Measurements from ENCODE around the gene SCAPER. TPM values are rescaled to one million over a fixed set of nuclear protein-coding genes. Genes with fewer than 3 reads are reported as not detected.
"Not testable (repeated sequence)": the region's sequence is repeated elsewhere in the genome, so short reads cannot be mapped to it uniquely, and the experiment has no call there.

The SCAPER gene
- total and polyA plus RNA-seq, 10 of the 15 experiments (the other 5 are each of a cell fraction or from before 2014, with no cell fraction given): 1.0 to 7.7 (median 3.9) TPM

DNA sequence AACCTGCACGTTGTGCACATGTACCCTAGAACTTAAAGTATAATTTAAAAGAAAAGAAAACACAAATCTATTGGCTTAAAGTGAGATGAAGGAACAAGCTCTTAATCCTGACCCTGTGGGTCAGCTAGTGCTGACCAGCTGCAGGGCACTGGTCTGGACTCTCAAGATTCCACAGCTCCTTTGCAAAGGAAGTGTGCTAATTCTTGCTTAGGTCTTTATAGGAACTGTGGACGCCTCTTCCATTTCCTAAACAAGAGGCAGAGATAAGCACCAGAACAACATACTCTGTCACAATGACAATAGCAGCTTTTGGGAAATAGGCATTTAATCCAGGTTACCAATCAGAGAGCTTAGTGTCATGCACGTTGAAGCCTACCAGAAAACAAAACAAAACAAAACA, 402.5 kb downstream of the SCAPER start (continued):
- TF ChIP-seq, protein P1, sequence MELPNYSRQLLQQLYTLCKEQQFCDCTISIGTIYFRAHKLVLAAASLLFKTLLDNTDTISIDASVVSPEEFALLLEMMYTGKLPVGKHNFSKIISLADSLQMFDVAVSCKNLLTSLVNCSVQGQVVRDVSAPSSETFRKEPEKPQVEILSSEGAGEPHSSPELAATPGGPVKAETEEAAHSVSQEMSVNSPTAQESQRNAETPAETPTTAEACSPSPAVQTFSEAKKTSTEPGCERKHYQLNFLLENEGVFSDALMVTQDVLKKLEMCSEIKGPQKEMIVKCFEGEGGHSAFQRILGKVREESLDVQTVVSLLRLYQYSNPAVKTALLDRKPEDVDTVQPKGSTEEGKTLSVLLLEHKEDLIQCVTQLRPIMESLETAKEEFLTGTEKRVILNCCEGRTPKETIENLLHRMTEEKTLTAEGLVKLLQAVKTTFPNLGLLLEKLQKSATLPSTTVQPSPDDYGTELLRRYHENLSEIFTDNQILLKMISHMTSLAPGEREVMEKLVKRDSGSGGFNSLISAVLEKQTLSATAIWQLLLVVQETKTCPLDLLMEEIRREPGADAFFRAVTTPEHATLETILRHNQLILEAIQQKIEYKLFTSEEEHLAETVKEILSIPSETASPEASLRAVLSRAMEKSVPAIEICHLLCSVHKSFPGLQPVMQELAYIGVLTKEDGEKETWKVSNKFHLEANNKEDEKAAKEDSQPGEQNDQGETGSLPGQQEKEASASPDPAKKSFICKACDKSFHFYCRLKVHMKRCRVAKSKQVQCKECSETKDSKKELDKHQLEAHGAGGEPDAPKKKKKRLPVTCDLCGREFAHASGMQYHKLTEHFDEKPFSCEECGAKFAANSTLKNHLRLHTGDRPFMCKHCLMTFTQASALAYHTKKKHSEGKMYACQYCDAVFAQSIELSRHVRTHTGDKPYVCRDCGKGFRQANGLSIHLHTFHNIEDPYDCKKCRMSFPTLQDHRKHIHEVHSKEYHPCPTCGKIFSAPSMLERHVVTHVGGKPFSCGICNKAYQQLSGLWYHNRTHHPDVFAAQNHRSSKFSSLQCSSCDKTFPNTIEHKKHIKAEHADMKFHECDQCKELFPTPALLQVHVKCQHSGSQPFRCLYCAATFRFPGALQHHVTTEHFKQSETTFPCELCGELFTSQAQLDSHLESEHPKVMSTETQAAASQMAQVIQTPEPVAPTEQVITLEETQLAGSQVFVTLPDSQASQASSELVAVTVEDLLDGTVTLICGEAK (IDR thresholded peaks at IDR 0.05; ENCODE audit: borderline replicate concordance): no peak

DNA sequence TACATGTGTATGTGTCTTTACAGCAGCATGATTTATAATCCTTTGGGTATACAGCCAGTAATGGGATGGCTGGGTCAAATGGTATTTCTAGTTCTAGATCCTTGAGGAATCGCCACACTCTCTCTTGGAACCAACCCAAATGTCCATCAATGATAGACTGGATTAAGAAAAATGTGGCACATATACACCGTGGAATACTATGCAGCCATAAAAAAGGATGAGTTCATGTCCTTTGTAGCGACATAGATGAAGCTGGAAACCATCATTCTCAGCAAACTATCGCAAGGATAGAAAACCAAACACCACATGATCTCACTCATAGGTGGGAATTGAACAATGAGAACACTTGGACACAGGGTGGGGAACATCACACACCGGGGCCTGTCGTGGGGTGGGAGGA, 403.0 kb downstream of the SCAPER start:
- H3K79me2 ChIP-seq (ENCODE audit: control insufficient read depth, insufficient read depth, low read length); H3K27ac ChIP-seq (ENCODE audit: control insufficient read depth, insufficient read depth); intact Hi-C loops (cut with micrococcal nuclease; ENCODE audit: unreplicated experiment); H3K9ac ChIP-seq (ENCODE audit: control insufficient read depth, insufficient read depth, low read length); H3K4me2 ChIP-seq (ENCODE audit: control insufficient read depth, insufficient read depth); BruUV-seq (replicated peaks); H4K20me1 ChIP-seq (ENCODE audit: control insufficient read depth, insufficient read depth); H3K4me3 ChIP-seq; H3K9me3 ChIP-seq (replicated peaks; ENCODE audit: control insufficient read depth, insufficient read depth, low read length); FAIRE-seq; POLR2A ChIA-PET; CTCF ChIA-PET; DNase-seq (ENCODE audit: low read depth, low spot score); H3K27me3 ChIP-seq (replicated peaks in 1 of 2; ENCODE audit: control insufficient read depth in 2 of 2, insufficient read depth in 2 of 2, low read length in 1 of 2); in situ Hi-C loops (cut with MboI); H3K36me3 ChIP-seq (ENCODE audit: control insufficient read depth in 2 of 2, insufficient read depth in 2 of 2, low read length in 1 of 2); H2AFZ ChIP-seq (ENCODE audit: control insufficient read depth, low read depth, low read length); RAD21 ChIA-PET (ENCODE audit: unreplicated experiment); ATAC-seq; SMC1A ChIA-PET (ENCODE audit: uncharacterized antibody, unreplicated experiment); H3K4me1 ChIP-seq (ENCODE audit: control insufficient read depth, insufficient read depth, low read length): not testable (repeated sequence)
- 97% methylated on average over 6 of the region's 6 CpGs for WGBS (ENCODE audit: insufficient coverage, insufficient replicate concordance, low lambda C conversion rate, missing lambda C conversion rate)

Data from GM12878 (cell line).